CD4-positive, alpha-beta T cell treated with Interleukin-6 for 4 hours (primary cell): ENCODE measurements around the gene KLF11.

Experiments
- DNase-seq: peaks from one replicate; pipeline ENCODE4 v3.0.0-alpha.2; 2020; ENCODE audit warnings: mixed read lengths

Gene KLF11

GRCh38 chr2:10043256-10043905, at the start of gene KLF11:
Gene KLF11 (plus strand): TSS chr2:10043550. CDS start chr2:10043717, 167 bp downstream.
- DNase-seq: peak; percentile 89

- no peak for DNase-seq
These were observed 48.9 kb upstream of the KLF11 start for GRCh38 chr2:9994462-9994861.

GRCh38 chr2:9995059-9995458, 48.3 kb upstream of the KLF11 start:
- DNase-seq: no peak

- no peak for DNase-seq
These were observed 47.0 kb upstream of the KLF11 start for GRCh38 chr2:9996321-9996720.

- no peak for DNase-seq
These were observed 45.4 kb upstream of the KLF11 start for GRCh38 chr2:9997936-9998335.

- no peak for DNase-seq
These were observed 44.3 kb upstream of the KLF11 start for GRCh38 chr2:9998916-9999654.

- DNase-seq: no peak
These were observed 43.7 kb upstream of the KLF11 start for GRCh38 chr2:9999693-10000092.

- no peak for DNase-seq
These were observed 42.8 kb upstream of the KLF11 start for GRCh38 chr2:10000541-10000940.

GRCh38 chr2:10001586-10001985, 41.8 kb upstream of the KLF11 start:
- no peak for DNase-seq

- DNase-seq: no peak
These were observed 41.2 kb upstream of the KLF11 start for GRCh38 chr2:10002109-10002508.

- no peak for DNase-seq
These were observed 40.7 kb upstream of the KLF11 start for GRCh38 chr2:10002681-10003080.

- no peak for DNase-seq
These were observed 39.9 kb upstream of the KLF11 start for GRCh38 chr2:10003206-10004125.

GRCh38 chr2:10004401-10004800, 38.9 kb upstream of the KLF11 start:
- DNase-seq: no peak

GRCh38 chr2:10004836-10005235, 38.5 kb upstream of the KLF11 start:
- no peak for DNase-seq

GRCh38 chr2:10005461-10006235, 37.7 kb upstream of the KLF11 start:
- DNase-seq: no peak

- no peak for DNase-seq
These were observed 36.9 kb upstream of the KLF11 start for GRCh38 chr2:10006236-10007161.

GRCh38 chr2:10007435-10007834, 35.9 kb upstream of the KLF11 start:
- no peak for DNase-seq

GRCh38 chr2:10007921-10008808, 35.2 kb upstream of the KLF11 start:
- DNase-seq: no peak

- no peak for DNase-seq
These were observed 34.6 kb upstream of the KLF11 start for GRCh38 chr2:10008809-10009176.

- no peak for DNase-seq
These were observed 34.0 kb upstream of the KLF11 start for GRCh38 chr2:10009271-10009810.
